ENCODE measurements around the gene EIF5B. TPM values are rescaled to one million over a fixed set of nuclear protein-coding genes. Genes with fewer than 3 reads are reported as not detected.
A peak's percentile ranks its signal among the peaks of the same experiment; 100 is the strongest.
"Not testable (repeated sequence)": the region's sequence is repeated elsewhere in the genome, so short reads cannot be mapped to it uniquely, and the experiment has no call there.

EIF5B gene, protein sequence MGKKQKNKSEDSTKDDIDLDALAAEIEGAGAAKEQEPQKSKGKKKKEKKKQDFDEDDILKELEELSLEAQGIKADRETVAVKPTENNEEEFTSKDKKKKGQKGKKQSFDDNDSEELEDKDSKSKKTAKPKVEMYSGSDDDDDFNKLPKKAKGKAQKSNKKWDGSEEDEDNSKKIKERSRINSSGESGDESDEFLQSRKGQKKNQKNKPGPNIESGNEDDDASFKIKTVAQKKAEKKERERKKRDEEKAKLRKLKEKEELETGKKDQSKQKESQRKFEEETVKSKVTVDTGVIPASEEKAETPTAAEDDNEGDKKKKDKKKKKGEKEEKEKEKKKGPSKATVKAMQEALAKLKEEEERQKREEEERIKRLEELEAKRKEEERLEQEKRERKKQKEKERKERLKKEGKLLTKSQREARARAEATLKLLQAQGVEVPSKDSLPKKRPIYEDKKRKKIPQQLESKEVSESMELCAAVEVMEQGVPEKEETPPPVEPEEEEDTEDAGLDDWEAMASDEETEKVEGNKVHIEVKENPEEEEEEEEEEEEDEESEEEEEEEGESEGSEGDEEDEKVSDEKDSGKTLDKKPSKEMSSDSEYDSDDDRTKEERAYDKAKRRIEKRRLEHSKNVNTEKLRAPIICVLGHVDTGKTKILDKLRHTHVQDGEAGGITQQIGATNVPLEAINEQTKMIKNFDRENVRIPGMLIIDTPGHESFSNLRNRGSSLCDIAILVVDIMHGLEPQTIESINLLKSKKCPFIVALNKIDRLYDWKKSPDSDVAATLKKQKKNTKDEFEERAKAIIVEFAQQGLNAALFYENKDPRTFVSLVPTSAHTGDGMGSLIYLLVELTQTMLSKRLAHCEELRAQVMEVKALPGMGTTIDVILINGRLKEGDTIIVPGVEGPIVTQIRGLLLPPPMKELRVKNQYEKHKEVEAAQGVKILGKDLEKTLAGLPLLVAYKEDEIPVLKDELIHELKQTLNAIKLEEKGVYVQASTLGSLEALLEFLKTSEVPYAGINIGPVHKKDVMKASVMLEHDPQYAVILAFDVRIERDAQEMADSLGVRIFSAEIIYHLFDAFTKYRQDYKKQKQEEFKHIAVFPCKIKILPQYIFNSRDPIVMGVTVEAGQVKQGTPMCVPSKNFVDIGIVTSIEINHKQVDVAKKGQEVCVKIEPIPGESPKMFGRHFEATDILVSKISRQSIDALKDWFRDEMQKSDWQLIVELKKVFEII
- 31.3 TPM for total RNA-seq (ENCODE audit: insufficient read depth, low replicate concordance)

- peak; percentile 98 for DNase-seq (ENCODE audit: low spot score)
Measured at GRCh38 chr2:99337113-99338028, at the start of gene EIF5B. Gene EIF5B (plus strand): TSS chr2:99337389. CDS start chr2:99337555, 166 bp downstream.

DNA sequence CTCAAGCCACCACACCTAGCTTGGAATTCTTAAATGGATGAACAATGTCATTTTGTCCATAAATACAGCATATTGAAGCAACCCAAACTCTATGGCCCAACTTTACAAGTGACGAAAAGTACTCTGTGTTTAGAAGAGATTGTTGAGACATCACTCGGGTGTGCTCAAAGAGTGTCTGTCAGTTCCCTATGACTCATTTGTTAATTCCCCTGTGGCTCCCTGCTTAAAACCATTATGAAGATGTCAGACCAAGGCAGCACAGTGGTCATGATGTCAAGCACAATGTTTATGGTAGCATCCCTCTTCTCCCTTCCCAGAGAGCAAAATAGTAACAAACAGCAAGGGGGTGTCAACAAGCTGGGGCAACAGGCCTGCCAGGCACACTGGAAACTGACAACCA, 39.2 kb upstream of the EIF5B start:
- DNase-seq (ENCODE audit: low spot score) = no peak

DNA sequence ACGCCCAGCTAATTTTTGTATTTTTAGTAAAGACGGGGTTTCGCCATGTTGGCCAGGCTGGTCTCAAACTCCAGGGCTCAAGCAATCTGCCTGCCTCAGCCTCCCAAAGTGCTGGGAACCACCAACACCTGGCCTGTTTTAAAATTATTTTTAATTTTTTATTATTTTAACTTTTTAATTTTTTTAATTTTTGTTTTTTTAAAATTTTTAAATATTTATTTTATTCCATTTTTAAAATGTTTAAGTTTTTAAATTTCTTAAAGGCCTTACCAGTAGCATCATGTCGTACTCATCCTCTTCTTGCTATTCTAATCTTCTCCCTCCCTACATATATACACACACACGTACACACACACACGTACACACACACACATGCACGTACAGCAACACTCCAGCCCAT, 37.6 kb upstream of the EIF5B start:
- no peak for DNase-seq (ENCODE audit: low spot score)

- not testable (repeated sequence) for DNase-seq (ENCODE audit: low spot score)
Measured at GRCh38 chr2:99301097-99301496, 36.1 kb upstream of the EIF5B start, which contains the start of gene LYG1. Gene LYG1 (minus strand): TSS chr2:99301197. CDS start chr2:99295670, 5,527 bp downstream.

- no peak for DNase-seq (ENCODE audit: low spot score)
Measured at GRCh38 chr2:99317161-99317872, 19.9 kb upstream of the EIF5B start.

GRCh38 chr2:99317873-99318200, 19.4 kb upstream of the EIF5B start:
- DNase-seq (ENCODE audit: low spot score) = not testable (repeated sequence)

GRCh38 chr2:99325384-99325783, 11.8 kb upstream of the EIF5B start:
- DNase-seq (ENCODE audit: low spot score) = no peak

DNA sequence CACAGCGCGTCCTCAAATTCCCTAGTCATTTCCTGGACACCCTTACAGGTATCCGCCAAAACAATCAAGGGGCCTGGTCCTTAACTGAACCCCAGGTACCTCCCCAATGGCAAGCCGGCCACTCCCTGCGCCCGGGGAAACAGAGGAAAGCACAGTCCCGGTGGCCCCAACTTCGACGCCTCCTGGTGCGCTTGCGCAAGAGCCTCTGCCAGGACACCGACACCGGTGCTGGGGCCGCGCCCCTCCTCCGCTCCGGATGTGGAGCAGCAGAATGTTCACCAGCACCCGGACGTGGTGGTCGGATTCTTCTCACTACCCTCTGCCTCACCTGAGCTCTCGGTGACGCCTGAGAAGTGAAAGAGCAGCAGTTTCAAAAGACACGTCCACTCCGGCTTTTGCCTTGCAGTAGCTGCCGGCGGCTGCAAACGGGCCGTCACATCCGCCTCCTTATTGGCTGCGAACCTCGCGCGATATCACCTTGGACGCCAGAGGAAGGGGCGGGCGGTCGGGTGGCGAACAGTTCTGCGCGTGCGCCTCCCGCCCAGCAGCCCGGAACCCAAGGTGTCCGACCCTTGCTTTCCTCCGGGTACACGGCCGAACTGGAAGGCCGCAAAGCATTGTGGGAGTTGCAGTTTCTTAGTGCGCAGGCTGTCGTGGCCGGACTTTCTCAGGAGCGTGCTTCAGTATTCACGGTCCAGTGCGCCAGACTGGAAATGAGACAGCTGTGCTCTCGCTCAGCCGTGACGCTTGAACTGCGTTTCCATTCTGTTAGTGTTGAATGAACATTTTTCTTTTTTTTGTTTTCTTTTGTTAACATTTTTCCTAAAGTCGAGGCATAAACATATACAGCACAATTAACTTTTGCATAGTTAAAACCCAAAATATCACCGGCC, 1.0 kb upstream of the EIF5B start, which contains the start of gene TXNDC9:
Gene TXNDC9, minus strand, starts transcription at position 423 of the 893 bp plus-strand sequence. CDS start 3,123 bp downstream, outside the sequence.
- peak; percentile 100 for DNase-seq (ENCODE audit: low spot score)

- DNase-seq (ENCODE audit: low spot score) = no peak
Measured at GRCh38 chr2:99336804-99337112, 431 bp upstream of the EIF5B start.

- DNase-seq (ENCODE audit: low spot score) = peak; percentile 7
Measured at GRCh38 chr2:99338029-99338585, 918 bp downstream of the EIF5B start.

DNA sequence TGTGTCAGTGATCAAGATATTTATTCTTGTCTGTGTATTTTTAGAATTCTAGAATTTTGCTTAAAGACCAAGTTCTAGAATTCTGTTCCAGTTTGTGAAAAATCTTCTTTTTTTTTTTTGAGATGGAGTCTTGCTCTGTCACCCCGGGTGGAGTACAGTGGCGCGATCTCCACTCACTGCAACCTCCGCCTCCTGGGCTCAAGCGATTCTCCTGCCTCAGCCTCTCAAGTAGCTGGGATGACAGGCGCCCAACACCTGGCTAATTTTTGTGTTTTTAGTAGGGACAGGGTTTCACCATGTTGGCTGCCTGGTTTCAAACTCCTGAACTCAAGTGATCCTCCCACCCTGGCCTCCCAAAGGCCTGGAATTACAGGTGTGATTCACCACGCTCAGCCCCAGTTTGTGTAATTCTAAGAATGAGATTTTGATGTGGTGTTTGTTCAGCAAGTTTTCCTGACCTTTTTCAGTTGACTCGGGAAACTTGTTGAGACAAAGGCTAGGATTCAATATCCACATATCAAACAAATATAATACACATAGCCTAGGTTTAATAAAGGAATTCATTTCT, 3.6 kb downstream of the EIF5B start:
- no peak for DNase-seq (ENCODE audit: low spot score)

GRCh38 chr2:99342536-99342935, 5.3 kb downstream of the EIF5B start:
- no peak for DNase-seq (ENCODE audit: low spot score)

DNA sequence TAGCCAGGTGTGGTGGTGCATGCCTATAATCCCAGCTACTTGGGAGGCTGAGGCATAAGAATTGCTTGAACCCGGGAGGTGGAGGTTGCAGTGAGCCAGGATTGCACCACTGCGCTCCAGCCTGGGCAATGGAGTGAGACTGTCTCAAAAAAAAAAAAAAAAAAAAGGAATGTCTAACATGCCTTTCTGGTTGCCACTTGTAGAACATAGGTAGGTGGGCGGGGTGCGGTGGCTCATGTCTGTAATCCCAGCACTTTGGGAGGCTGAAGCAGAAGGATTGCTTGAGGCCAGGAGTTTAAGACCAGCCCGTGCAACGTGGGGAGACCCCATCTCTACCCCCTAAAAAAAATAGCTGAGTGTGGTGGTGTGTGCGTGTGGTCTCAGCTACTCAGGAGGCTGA, 8.3 kb downstream of the EIF5B start:
- not testable (repeated sequence) for DNase-seq (ENCODE audit: low spot score)

GRCh38 chr2:99346218-99346617, 9.0 kb downstream of the EIF5B start:
- DNase-seq (ENCODE audit: low spot score) = no peak

DNA sequence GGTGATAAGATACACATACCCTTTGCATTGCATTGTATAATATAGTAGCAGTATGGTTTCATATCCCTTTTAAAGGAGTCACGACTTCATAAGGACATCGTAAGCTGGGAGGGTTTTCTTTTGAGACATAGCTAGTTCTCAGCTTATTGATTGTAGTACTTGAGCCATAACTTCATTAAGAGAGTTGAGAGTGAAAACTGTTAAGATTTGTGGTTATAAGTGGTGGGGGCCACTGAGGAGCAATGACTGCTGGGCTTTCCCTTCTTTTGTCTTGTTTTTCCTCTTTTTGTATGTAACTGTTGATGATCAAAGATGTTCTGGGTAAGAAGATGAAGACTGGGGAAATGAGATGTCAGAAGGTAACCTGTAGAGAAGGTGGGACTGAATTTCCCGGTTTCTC, 11.0 kb downstream of the EIF5B start:
- no peak for DNase-seq (ENCODE audit: low spot score)

DNA sequence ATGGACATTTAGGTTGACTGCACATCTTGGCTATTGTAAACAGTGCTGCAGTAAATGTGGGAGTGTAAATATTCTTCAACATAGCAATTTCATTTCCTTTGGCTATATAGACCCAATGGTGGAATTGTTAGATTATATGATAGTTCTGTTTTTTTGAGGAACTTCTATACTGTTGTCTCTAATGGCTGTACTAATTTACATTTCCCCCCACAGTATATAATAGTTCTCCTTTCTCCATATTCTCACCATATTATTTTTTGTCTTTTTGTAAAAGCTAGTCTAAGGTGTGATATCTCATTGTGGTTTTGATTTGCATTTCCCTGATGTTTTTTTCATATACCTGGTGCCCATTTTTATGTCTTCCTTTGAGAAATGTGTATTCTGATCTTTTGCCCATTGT, 13.0 kb downstream of the EIF5B start:
- no peak for DNase-seq (ENCODE audit: low spot score)

DNA sequence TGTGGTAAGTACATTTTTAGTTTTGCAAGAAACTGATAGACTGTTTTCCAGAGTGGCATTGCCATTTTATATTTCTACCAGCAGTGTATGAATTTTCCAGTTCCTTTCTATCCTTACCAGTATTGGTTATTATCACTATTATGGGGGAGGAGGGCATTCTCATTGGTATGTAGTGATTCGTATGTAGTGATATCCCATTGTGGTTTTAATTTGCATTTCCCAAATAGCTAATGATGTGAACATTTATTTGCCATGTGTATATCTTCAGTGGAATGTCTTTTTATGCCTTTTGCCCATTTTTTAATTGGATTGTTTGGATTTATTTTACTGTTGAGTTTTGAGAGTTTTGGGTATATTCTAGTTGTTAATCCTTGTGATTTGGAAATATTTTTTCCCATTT, 16.9 kb downstream of the EIF5B start:
- DNase-seq (ENCODE audit: low spot score) = no peak

GRCh38 chr2:99354825-99355224, 17.6 kb downstream of the EIF5B start:
- not testable (repeated sequence) for DNase-seq (ENCODE audit: low spot score)

Data from umbilical cord (tissue), 2 donors.